GM23248 (cell line): Measurements from ENCODE around the gene SEC61B.

ENCODE experiments used
- EZH2 ChIP-seq: fragments of 200-600 bp; sonication (generic); IDR thresholded peaks from 2 replicates; pipeline ENCODE4 v1.6.1; 2018; ENCODE audit warnings: antibody characterized with exemption, mild to moderate bottlenecking; ENCODE audit not compliant: insufficient read depth, poor library complexity, severe bottlenecking
- EZH2phosphoT487 ChIP-seq: fragments of 200-600 bp; sonication (generic); IDR thresholded peaks from 2 replicates; pipeline ENCODE4 v1.6.1; 2018; ENCODE audit warnings: antibody characterized with exemption, moderate library complexity, mild to moderate bottlenecking, low read depth; ENCODE audit not compliant: insufficient read depth

DNA sequence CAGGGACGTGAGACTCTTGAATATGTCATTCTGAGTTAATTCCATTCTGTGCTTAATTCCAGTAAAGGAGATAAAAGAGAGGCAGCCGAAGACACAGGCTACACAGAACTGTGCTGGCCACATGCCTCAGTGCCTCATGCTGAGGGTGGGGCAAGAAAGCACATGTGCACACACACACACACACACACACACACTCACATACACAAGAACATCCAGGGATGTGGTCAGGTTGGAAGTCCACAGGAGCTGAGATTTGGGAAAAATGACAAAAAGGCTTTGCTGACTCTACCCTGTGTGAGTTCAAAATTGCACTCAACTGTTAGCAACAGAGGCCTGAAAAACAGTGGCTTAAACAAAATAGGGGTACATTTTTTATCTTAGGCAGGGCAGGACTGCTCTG is 40.9 kb upstream of the SEC61B start:
- TF ChIP-seq EZH2 (no peak), EZH2phosphoT487 (no peak)
